PC-9 (cell line): ENCODE measurements around the gene ITIH5. TPM values are rescaled to one million over a fixed set of nuclear protein-coding genes. Genes with fewer than 3 reads are reported as not detected.

Source experiments
- BruUV-seq: library from RNA; stranded (reverse); fragments of 400-500 nt; replicated peaks from 2 replicates; lab custom pipeline; 2021; lab: Mats Ljungman, UMichigan
- CTCF ChIA-PET: fragments of 300-600 bp; sonication (Branson Sonifier 250); formaldehyde crosslinking; loops from one replicate; lab custom pipeline; 2022; ENCODE audit warnings: antibody characterized with exemption; lab: Charles Lee
- POLR2A ChIA-PET: fragments of 300-600 bp; sonication (Branson Sonifier 250); formaldehyde crosslinking; loops from one replicate; lab custom pipeline; 2022; ENCODE audit warnings: antibody characterized with exemption; ENCODE audit not compliant: unreplicated experiment; lab: Charles Lee
- DNase-seq, 2 experiments: peaks; one replicate each; pipeline versions ENCODE4 v3.0.0 to v3.0.0-alpha.2; 2015 to 2022; ENCODE audit warnings: mixed read lengths in 1 of 2
- H2AFZ ChIP-seq: fragments of 200-600 bp; sonication (generic); 2 replicates; pipeline ENCODE4 v1.8.1; 2017; ENCODE audit warnings: antibody characterized with exemption
- H3F3A ChIP-seq: fragments of 200-600 bp; sonication (generic); 2 replicates; pipeline ENCODE4 v1.8.1; 2017; ENCODE audit warnings: antibody characterized with exemption, mild to moderate bottlenecking, low read depth; ENCODE audit not compliant: insufficient read depth
- H3K27ac ChIP-seq: fragments of 200-600 bp; sonication (generic); 2 replicates; pipeline ENCODE4 v1.6.1; 2016; ENCODE audit warnings: mixed run types
- H3K27me3 ChIP-seq: fragments of 200-600 bp; sonication (generic); 2 replicates; pipeline ENCODE4 v1.6.1; 2016; ENCODE audit warnings: low read depth, mixed run types; ENCODE audit not compliant: insufficient read depth
- H3K36me3 ChIP-seq: fragments of 200-600 bp; sonication (generic); 2 replicates; pipeline ENCODE4 v1.6.1; 2016; ENCODE audit warnings: low read depth, mixed run types
- H3K4me1 ChIP-seq: fragments of 200-600 bp; sonication (generic); replicated peaks from 2 replicates; pipeline ENCODE4 v1.6.1; 2016; ENCODE audit warnings: mixed run types; ENCODE audit not compliant: insufficient read depth
- H3K4me2 ChIP-seq: fragments of 200-600 bp; sonication (generic); 2 replicates; pipeline ENCODE4 v1.6.1; 2017; ENCODE audit warnings: mixed run types
- H3K4me3 ChIP-seq: fragments of 200-600 bp; sonication (generic); 2 replicates; pipeline ENCODE4 v1.6.1; 2016; ENCODE audit warnings: mixed run types
- H3K79me2 ChIP-seq: fragments of 200-600 bp; sonication (generic); 2 replicates; pipeline ENCODE4 v1.6.1; 2017; ENCODE audit warnings: low read depth, mixed run types
- H3K9me2 ChIP-seq: fragments of 200-600 bp; sonication (generic); 2 replicates; pipeline ENCODE4 v1.8.1; 2017; ENCODE audit warnings: mild to moderate bottlenecking; ENCODE audit not compliant: insufficient read depth
- H3K9me3 ChIP-seq: fragments of 200-600 bp; sonication (generic); 2 replicates; pipeline ENCODE4 v1.8.1; 2016; ENCODE audit warnings: low read depth; ENCODE audit not compliant: insufficient read depth
- H4K20me1 ChIP-seq: fragments of 200-600 bp; sonication (generic); 2 replicates; pipeline ENCODE4 v1.8.1; 2017; ENCODE audit not compliant: insufficient read depth
- CTCF ChIP-seq: fragments of 200-600 bp; sonication (generic); conservative IDR thresholded peaks from 2 replicates; pipeline ENCODE4 v1.6.1; 2017; ENCODE audit warnings: mixed run types, antibody characterized with exemption, mild to moderate bottlenecking, moderate library complexity
- EZH2 ChIP-seq: fragments of 200-600 bp; sonication (generic); IDR thresholded peaks from 2 replicates; pipeline ENCODE4 v1.8.0; 2017; ENCODE audit warnings: antibody characterized with exemption, low read depth
- intact Hi-C: fragments of 100-400 bp; cut with micrococcal nuclease; formaldehyde crosslinking; loops from one replicate; pipeline ENCODE4 v1.10.0; 2022; ENCODE audit not compliant: unreplicated experiment
- total RNA-seq: library from RNA; stranded (reverse); gene quantifications from 2 replicates; pipeline ENCODE4 v1.2.3, GENCODE V29; 2021

ITIH5 gene
- total RNA-seq, 1 experiment from 2014 or later: not detected

GRCh38 chr10:7577579-7577978 is 89.2 kb downstream of the ITIH5 start:
- no TSS peak for BruUV-seq

GRCh38 chr10:7577176-7577575 is 89.6 kb downstream of the ITIH5 start:
- intact Hi-C loops: no loop called here
- Histone ChIP-seq H4K20me1 (no peaks in the 10 kb centered on the region), H2AFZ (no peak overlapping the region), H3K4me3 (no peak overlapping the region), H3F3A (no peaks in the 10 kb centered on the region), H3K4me1 (no peaks in the 10 kb centered on the region), H3K36me3 (no peaks in the 10 kb centered on the region), H3K27me3 (peaks cover 43% of the 10 kb centered on the region), H3K79me2 (no peaks in the 10 kb centered on the region), H3K4me2 (no peak overlapping the region), H3K9me3 (no peaks in the 10 kb centered on the region), H3K9me2 (no peaks in the 10 kb centered on the region), H3K27ac (no peak overlapping the region)
- DNase-seq: no peak
- ChIA-PET CTCF (no interaction called here), POLR2A (no interaction called here)
- no peak for TF ChIP-seq CTCF
- no peak for TF ChIP-seq EZH2
- no TSS peak for BruUV-seq

More at GRCh38 chr10:7577579-7577978, 89.2 kb downstream of the ITIH5 start:
- H3F3A ChIP-seq: no peaks in the 10 kb centered on the region
- DNase-seq: no peak
- ChIA-PET POLR2A (no interaction called here), CTCF (no interaction called here)
- no peak overlapping the region for H3K27ac ChIP-seq
- no peak for TF ChIP-seq CTCF
- no peak for TF ChIP-seq EZH2
- no peak overlapping the region for H3K4me3 ChIP-seq
- H3K79me2 ChIP-seq: no peaks in the 10 kb centered on the region
- no peaks in the 10 kb centered on the region for H3K9me3 ChIP-seq
- peaks cover 43% of the 10 kb centered on the region for H3K27me3 ChIP-seq
- no peaks in the 10 kb centered on the region for H4K20me1 ChIP-seq
- H3K4me2 ChIP-seq: no peak overlapping the region
- no peaks in the 10 kb centered on the region for H3K9me2 ChIP-seq
- H3K4me1 ChIP-seq: no peaks in the 10 kb centered on the region
- H2AFZ ChIP-seq: no peak overlapping the region
- H3K36me3 ChIP-seq: no peaks in the 10 kb centered on the region
- intact Hi-C loops: no loop called here

- TF ChIP-seq CTCF: no peak
- no peak for TF ChIP-seq EZH2
These were observed 90.4 kb downstream of the ITIH5 start for GRCh38 chr10:7576340-7576739.

More at GRCh38 chr10:7576340-7576739, 90.4 kb downstream of the ITIH5 start:
- no TSS peak for BruUV-seq
- no peaks in the 10 kb centered on the region for H3K9me2 ChIP-seq
- no peaks in the 10 kb centered on the region for H3K36me3 ChIP-seq
- no peaks in the 10 kb centered on the region for H3K79me2 ChIP-seq
- ChIA-PET POLR2A (no interaction called here), CTCF (no interaction called here)
- no peaks in the 10 kb centered on the region for H3K9me3 ChIP-seq
- no peaks in the 10 kb centered on the region for H3K4me1 ChIP-seq
- peaks cover 49% of the 10 kb centered on the region for H3K27me3 ChIP-seq
- intact Hi-C loops: no loop called here
- no peak for DNase-seq
- no peak overlapping the region for H3K4me3 ChIP-seq
- no peak overlapping the region for H3K27ac ChIP-seq
- no peak overlapping the region for H3K4me2 ChIP-seq
- no peak overlapping the region for H2AFZ ChIP-seq
- no peaks in the 10 kb centered on the region for H4K20me1 ChIP-seq
- H3F3A ChIP-seq: no peaks in the 10 kb centered on the region
